SIG-M5 treated with dmso at 0.1 percent for 504 hours (cell line): ENCODE results near the gene IGSF3.

Experiments
- DNase-seq: peaks from one replicate; lab custom pipeline; 2025; ENCODE audit not compliant: unreplicated experiment; lab: John Stamatoyannopoulos, UW

IGSF3 gene

DNA sequence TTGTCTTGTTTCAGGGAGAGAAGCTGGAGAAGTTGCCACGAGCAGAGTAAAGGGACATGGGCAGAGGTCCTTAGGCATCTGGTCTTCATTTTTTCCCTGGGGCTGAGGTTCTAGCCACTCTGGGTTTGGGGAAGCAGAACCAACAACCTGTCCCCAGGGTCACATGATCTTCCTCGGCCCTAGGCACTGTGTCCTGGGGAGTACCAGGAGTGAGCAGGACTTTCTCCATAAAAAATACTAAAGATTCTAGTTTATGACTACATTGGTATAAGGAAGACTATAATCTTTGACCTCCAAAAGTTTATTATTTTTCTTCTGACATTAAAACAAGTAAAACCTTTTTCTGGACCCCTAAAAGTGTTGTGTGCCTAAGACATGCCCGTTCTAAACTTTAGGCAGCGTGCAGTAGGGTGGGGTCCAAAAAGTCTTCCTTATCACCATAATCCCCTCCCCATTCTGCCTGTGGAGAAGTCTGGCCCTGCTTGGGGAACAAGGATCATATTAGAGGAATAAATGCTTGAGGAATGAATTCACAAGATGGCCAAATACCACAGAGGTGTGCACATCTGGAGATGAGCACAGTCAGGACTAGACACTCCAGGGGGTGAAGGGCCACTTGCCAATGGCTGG lies 19.3 kb upstream of the IGSF3 start:
- DNase-seq: no peak

GRCh38 chr1:116686175-116686574 lies 18.6 kb upstream of the IGSF3 start:
- DNase-seq: no peak

- no peak for DNase-seq
Observed at GRCh38 chr1:116684575-116684974, 17.0 kb upstream of the IGSF3 start.

DNA sequence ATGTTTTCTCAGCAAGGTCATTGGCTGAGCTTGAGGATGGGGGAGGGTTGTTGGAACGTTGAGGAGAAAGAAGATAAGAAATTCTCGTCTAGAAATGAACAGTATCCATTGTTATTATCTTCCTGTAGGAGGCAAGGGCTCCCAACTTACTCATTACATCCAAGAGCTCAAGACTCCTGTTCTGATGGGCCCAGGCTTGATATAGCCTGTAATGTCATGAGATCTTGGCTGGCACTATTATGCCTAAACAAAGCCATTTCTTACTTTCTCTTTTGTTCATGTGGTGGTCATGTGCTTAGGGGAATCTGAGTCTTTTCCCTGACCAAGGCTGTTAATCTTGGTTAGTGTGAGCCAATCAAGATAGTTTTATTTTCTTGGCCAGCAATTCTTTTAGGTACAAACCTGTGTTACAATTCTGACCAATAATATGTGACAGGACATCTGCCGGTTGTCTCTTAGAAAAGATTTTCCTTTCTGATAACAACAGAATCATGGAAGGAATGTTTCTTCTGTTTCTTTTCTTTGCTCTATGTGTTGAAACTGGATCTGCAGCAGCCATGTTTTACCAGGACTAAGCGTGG lies 15.2 kb upstream of the IGSF3 start:
- DNase-seq: no peak

DNA sequence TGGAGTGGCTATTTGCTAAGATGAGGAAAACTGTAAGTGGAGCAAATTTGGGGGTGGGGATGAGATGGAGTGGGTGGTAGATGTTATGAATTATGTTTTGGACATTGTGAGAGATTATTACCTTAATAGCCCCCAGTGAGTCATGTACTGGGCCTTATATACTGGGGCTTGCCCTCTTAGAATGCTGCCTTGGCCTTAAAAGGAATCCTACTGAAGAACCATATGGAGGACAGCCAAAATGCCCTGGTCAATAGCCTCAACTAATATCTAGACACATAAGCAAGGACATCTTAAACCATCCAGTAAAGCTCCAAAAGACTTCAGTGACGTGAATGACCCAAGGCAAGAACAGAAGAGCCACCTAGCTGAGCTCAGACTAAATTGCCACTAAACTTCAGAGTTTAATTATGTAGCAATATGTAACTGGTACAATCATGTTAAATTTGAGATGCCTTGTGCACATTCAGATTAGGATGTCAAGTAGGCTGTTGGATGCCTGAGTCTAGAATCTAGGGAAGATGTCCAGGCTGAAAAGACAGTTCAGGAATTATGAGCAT lies 13.9 kb upstream of the IGSF3 start:
- DNase-seq: no peak

DNA sequence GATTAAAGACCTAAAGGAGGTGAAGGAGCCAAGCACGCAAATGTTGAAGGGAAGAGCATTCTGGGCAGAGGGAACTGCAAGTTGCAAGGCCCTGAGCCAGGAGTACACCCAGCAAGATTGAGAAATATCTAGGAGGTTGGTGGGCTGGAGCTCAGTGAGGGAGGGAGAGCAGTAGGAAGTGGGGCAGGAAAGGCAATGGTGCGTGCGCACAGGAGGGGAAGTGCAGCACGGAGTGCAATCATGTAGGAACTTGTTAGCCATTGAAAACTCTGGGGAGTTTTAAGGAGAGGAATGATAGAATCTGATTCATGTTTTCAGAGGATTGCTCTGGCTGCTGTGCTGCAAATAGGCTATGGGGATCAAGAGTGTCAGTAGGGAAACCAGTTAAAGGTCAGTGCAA lies 13.2 kb upstream of the IGSF3 start:
- DNase-seq: peak; percentile 15

DNA sequence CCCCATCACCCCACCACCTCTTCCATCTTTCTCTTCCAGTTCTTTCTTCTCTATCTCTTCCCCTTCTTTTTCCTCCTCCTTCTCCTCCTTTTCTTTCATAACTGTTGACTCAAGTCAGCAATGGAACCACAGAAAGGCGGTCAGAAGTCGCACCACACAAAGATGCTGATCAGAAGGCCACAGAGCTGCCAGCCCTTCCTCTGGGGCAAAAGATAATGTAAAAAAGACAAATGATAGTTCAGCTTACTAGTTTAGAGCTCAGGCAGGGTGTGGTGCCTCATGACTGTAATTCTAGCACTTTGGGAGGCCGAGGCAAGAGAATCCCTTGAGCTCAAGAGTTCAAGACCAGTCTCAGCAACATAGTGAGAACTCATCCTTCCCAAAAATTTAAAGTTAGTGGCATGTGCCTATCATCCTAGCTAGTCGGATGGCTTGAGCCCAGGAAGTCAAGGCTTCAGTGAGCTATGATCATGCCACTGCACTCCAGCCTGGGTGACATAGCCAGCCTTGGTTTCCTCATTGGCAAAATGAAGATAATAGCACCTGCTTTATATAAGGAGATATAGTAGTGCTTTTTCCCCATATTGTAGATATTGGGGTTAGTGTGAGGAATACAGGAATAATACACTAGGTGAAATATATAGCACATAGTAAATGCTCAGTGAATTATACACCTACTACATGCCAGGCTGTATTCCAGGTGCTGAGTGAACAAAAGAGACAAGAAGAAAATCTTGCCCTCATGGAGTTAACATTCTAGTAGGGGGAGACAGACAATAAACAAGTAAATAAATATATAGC lies 12.5 kb upstream of the IGSF3 start:
- DNase-seq: no peak

DNA sequence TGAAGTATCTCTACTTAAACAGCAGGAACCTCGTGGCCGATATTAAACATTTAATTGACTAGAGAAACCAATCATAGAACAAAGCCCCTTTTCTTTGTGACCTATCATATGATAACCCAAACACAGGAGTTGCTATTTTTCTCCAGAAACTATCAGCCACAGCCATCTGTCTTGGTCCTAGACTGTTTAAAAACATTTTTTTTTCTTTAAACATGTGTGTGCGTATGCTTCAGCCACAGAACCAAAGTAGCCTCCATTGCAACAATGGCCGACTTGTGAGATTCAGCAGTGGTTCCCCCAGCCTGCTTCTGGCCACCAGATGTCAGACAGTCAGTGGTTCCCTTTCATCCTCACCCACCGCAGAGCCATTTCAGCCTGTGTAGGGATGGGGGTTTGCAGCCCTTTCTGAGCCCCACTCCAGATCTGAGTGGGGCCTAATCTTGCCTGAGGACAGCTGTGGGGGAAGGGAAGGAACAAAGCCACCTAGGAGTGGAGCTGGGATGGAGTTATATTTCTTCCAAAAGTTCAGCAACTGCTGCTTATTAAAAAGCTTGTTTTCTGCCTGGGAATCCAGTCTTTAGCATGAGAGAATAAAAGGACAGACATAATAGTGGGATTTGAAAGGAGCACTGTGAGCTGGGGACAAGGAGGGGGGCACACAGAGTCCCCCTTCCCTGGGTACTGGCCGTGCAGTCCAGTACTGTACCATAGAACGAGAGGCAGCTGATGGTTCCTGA lies 11.7 kb upstream of the IGSF3 start:
- no peak for DNase-seq

DNA sequence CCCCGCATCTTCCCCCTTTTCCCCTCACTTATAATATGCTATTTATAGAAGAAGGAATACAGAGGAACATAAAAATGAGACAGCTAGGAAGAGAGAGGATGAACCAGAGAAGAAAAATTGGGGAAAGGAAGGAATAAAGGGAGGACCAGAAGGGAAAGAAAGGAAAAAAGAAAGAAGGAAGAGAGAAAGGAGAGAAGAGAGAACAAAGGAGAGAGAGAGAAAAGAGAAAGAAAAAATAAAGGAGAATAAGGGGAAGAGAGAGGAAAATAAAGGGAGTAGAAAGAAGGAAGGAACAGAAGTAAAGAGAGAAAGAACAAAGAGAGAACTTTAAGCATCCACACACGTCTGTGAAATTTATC lies 11.2 kb upstream of the IGSF3 start:
- DNase-seq: no peak

DNA sequence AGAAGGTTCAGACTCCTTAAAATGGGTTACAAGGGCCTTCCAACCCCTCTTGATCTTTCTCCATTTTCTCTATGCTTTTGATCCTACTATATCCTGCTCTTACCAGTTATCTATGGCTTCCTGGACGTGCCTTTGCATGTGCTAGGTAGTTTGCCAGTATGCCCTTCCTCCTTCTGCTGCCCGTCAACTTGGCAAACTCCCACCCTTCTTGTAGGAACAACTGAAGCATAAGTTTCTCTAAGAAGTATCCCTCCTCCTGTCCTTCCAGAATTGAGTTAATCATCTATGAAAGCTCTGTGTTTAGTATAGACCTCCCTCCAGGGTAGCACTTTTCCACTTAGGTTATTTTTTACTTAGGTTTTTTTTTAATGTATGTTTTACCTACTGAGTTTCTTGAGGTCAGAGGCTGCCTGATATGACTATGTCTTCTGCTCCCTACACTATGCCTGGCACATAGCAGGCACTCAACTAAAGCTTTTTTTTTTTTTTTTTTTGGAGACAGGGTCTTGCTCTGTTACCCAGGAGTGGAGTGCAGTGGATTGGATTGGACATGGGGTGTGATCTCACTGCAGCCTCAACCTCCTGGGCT lies 10.0 kb upstream of the IGSF3 start:
- no peak for DNase-seq

DNA sequence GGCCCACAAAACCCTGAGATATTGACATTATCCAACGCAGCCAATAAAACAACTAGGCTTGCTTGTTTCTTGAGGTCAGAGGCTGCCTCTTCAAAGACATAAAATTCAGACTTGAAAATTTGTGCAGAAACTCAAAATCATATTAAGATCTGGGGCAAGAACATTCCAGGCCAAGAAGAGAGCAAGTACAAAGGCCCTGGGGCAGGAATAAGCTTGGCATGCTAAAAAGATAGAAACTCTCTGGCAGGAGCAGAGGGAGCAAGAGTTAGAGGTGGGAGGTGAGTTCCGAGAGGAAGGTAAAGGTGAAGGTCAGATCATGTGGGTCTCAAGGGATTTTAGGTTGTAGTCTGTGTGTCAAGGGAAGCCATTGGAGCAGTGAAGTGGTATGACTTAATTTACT lies 8.8 kb upstream of the IGSF3 start:
- DNase-seq: no peak

GRCh38 chr1:116674751-116675150 lies 7.2 kb upstream of the IGSF3 start:
- peak; percentile 48 for DNase-seq

DNA sequence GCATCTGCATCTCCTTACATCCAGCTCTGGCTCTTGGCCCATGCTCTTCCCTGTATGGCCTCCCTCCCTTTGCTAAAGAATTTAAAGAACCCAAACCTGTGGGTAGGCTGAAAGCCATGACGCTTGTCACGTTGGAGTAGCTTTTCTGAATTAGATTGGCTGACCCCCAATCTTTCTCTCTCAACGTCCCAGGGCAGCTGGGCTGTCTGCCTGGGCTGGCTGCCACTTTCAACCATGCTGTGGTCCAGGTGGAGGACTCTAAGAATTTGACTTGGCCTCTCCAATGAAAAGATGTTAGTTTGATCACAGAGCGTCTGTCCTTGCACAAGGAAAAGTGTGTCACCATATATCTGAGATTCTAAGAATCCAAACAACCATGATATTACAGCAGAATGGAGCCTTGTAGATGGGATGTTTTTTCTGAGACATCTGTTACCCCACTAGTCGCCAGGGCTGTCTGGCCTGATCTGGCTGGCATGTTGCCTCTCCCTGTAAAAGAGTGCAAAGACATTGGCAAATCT lies 6.5 kb upstream of the IGSF3 start:
- no peak for DNase-seq

DNA sequence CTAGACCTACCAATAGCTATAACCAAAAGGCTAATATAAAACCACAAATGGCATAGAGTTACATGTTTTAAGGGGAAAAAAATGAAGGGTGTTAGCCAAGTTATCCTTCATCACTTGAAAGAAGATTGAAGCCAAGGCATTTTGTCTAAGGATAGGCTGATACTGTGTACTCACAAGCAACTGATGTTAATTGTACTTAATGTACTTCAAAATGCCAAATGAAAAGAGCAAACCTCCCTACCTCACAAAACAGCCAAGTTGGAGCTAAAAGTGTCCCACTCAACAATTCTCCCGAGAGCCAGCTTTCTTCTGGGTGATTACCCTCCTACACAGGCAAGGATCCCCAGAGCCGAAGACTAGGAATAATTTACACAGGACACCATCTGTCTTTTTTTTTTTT lies 4.4 kb upstream of the IGSF3 start:
- DNase-seq: no peak

- no peak for DNase-seq
Observed at GRCh38 chr1:116671072-116671760, 3.7 kb upstream of the IGSF3 start.

DNA sequence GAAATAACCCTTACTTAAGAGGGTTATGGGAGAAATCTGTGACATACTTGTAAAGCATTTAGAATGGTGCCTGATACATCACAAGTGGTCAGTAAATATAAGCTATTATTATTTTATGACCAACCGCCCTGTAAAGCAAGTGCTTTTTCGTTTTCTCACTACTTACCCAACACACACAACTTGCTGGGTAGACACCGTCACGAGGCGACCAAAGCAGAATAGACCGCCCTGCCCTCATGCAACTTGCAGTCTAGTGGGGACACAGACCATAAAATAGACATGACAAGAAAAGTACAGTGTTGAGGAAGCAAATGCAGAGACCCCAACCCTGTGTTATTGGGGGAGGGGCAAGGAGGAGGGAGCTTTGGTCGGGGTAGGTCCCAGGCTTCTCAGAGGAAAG lies 744 bp upstream of the IGSF3 start:
- DNase-seq: no peak

GRCh38 chr1:116667078-116667574 lies 407 bp downstream of the IGSF3 start:
- DNase-seq: no peak

GRCh38 chr1:116666187-116667077 lies 1.1 kb downstream of the IGSF3 start:
- DNase-seq: no peak

- DNase-seq: no peak
Observed at GRCh38 chr1:116664978-116665371, 2.6 kb downstream of the IGSF3 start.
